ENCODE measurements around the gene ANKRD10.
"Not testable (repeated sequence)": the region's sequence is repeated elsewhere in the genome, so short reads cannot be mapped to it uniquely, and the experiment has no call there.

The ANKRD10 gene

DNA sequence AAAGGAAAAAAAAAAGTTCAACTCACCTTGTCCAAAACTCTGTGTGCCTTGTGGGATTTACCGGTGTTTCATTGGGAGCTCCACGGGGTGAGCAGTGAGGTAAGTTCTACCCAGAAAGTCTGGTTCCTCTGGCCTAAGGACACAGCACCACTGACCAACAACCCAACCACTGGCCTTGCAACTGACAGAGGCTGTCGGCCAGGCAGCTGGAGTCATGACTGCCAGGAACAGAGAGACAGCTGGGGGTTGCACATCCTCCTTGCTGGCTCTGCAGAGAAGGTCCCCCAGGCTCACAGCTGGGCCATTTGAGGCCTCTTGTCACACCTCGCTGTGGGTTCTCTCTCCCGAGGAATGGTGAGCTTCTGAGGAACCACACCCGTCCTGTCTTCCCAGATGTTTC is 59.5 kb downstream of the ANKRD10 start:
- H3K4me3 Mint-ChIP-seq, result no peak overlapping the region
- peaks cover 12% of the 10 kb centered on the region for H3K9me3 Mint-ChIP-seq
- no peak overlapping the region for H3K27ac Mint-ChIP-seq
- H3K27me3 Mint-ChIP-seq, result peaks cover 5% of the 10 kb centered on the region
- H3K4me1 Mint-ChIP-seq, result peaks cover 19% of the 10 kb centered on the region
- H3K36me3 Mint-ChIP-seq (ENCODE audit: low read depth), result peaks cover 8% of the 10 kb centered on the region
- DNase-seq, result no peak
- no peak for ATAC-seq

DNA sequence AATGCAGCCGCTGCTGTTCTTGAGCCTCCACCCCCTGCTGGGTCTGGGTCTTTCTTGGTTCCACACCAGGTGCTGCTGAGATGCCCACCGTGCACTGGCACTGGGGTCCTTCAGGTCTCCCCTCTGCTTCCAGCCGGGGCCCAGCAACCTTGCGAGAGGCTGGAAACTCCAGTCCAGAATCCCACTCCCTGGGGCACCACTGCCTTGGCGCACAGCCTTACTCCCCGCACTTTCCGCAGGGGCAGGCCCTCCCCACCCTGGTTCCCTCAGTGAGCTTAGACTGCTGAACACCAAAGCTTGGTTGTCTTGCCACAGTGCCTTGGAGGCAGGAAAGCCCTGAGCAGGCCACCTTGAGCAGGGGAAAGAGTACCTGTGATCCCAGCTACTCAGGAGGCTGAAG is 60.0 kb downstream of the ANKRD10 start:
- Mint-ChIP-seq H3K4me3 (no peak overlapping the region), H3K27ac (no peak overlapping the region), H3K36me3 (ENCODE audit: low read depth) (peaks cover 8% of the 10 kb centered on the region), H3K4me1 (peaks cover 19% of the 10 kb centered on the region), H3K9me3 (peaks cover 12% of the 10 kb centered on the region), H3K27me3 (peaks cover 8% of the 10 kb centered on the region)
- no peak for DNase-seq
- ATAC-seq, result no peak

DNA sequence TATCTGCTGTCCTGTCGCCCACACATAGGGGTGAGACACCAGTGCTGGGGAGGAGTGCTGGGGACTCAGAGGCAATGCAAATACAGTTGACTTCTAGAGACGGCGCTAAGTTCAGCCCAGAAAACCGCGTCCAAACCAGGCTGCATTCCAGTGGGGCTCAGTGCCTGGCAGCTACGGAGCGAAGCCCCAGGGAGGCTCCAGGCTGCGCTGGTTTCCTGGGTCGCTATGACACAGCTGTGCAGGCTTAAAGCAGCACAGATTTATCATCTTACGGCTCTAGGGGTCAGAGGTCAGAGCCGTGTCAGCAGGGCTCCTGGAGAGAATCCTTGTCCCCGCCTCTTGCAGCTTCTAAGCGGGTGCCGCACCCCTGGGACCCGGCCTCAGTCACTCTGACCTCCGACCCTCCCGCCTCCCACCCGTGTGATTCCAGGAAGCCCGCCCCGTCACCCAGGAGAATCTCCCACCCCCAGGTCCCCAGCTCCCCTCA is 61.6 kb downstream of the ANKRD10 start:
- H3K4me3 Mint-ChIP-seq, result no peak overlapping the region
- ATAC-seq (no peak), DNase-seq (no peak)
- no peak overlapping the region for H3K27ac Mint-ChIP-seq
- peaks cover 12% of the 10 kb centered on the region for H3K9me3 Mint-ChIP-seq
- peaks cover 8% of the 10 kb centered on the region for H3K36me3 Mint-ChIP-seq (ENCODE audit: low read depth)
- peaks cover 18% of the 10 kb centered on the region for H3K4me1 Mint-ChIP-seq
- peaks cover 11% of the 10 kb centered on the region for H3K27me3 Mint-ChIP-seq

- Mint-ChIP-seq H3K4me3 (no peak overlapping the region), H3K4me1 (no peaks in the 10 kb centered on the region), H3K27me3 (peaks cover 16% of the 10 kb centered on the region), H3K9me3 (peaks cover 2% of the 10 kb centered on the region), H3K27ac (no peak overlapping the region), H3K36me3 (ENCODE audit: low read depth) (no peaks in the 10 kb centered on the region)
- DNase-seq (no peak), ATAC-seq (no peak)
These were observed 64.0 kb downstream of the ANKRD10 start for GRCh38 chr13:110850840-110851239.

GRCh38 chr13:110850006-110850405 is 64.9 kb downstream of the ANKRD10 start:
- Mint-ChIP-seq H3K27me3 (peaks cover 18% of the 10 kb centered on the region), H3K36me3 (ENCODE audit: low read depth) (no peaks in the 10 kb centered on the region), H3K4me1 (no peaks in the 10 kb centered on the region), H3K9me3 (no peaks in the 10 kb centered on the region), H3K27ac (no peak overlapping the region), H3K4me3 (no peak overlapping the region)
- no peak for ATAC-seq
- no peak for DNase-seq

GRCh38 chr13:110845520-110845919 is 69.3 kb downstream of the ANKRD10 start:
- ATAC-seq (no peak), DNase-seq (no peak)
- H3K36me3 Mint-ChIP-seq (ENCODE audit: low read depth), result peaks cover 5% of the 10 kb centered on the region
- H3K27ac Mint-ChIP-seq, result no peak overlapping the region
- H3K4me1 Mint-ChIP-seq, result no peaks in the 10 kb centered on the region
- peaks cover 27% of the 10 kb centered on the region for H3K27me3 Mint-ChIP-seq
- H3K9me3 Mint-ChIP-seq, result no peaks in the 10 kb centered on the region
- no peak overlapping the region for H3K4me3 Mint-ChIP-seq

- DNase-seq, result no peak
- no peaks in the 10 kb centered on the region for H3K9me3 Mint-ChIP-seq
These were observed 73.0 kb downstream of the ANKRD10 start for GRCh38 chr13:110841846-110842245.

GRCh38 chr13:110841406-110841805 is 73.5 kb downstream of the ANKRD10 start:
- no peak for DNase-seq
- Mint-ChIP-seq H3K9me3 (no peaks in the 10 kb centered on the region), H3K27me3 (peaks cover 23% of the 10 kb centered on the region), H3K4me1 (no peaks in the 10 kb centered on the region), H3K36me3 (ENCODE audit: low read depth) (peaks cover 5% of the 10 kb centered on the region), H3K27ac (no peak overlapping the region), H3K4me3 (no peak overlapping the region)
- no peak for ATAC-seq

More at GRCh38 chr13:110841846-110842245, 73.0 kb downstream of the ANKRD10 start:
- peaks cover 5% of the 10 kb centered on the region for H3K36me3 Mint-ChIP-seq (ENCODE audit: low read depth)
- no peak overlapping the region for H3K27ac Mint-ChIP-seq
- H3K4me1 Mint-ChIP-seq, result no peaks in the 10 kb centered on the region
- peaks cover 23% of the 10 kb centered on the region for H3K27me3 Mint-ChIP-seq
- no peak for ATAC-seq
- no peak overlapping the region for H3K4me3 Mint-ChIP-seq

- Mint-ChIP-seq H3K27ac (no peak overlapping the region), H3K4me1 (no peaks in the 10 kb centered on the region), H3K27me3 (peaks cover 15% of the 10 kb centered on the region), H3K4me3 (no peak overlapping the region), H3K9me3 (no peaks in the 10 kb centered on the region), H3K36me3 (ENCODE audit: low read depth) (peaks cover 5% of the 10 kb centered on the region)
- no peak for DNase-seq
- ATAC-seq, result no peak
These were observed 75.9 kb downstream of the ANKRD10 start for GRCh38 chr13:110838867-110839538.

DNA sequence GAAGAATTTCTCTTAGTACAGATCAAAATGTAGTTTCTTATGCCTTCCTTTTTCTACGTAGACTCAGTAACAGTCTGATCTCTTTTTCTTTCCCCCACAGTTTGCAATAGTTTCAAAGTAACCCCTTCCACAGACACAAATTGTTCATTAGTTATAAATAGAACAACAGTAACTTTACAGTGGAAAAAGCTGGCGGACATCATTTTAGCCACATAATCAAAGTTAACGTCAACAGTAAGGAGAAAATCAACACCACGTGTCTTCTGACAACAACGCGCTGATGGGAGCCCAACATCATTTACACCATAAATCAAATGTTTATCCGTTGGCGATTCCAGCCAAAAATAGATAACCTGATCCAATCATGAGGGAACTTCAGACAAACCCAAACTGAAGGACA is 76.8 kb downstream of the ANKRD10 start:
- Mint-ChIP-seq H3K36me3 (ENCODE audit: low read depth) (peaks cover 5% of the 10 kb centered on the region), H3K4me1 (no peaks in the 10 kb centered on the region), H3K27me3 (peaks cover 10% of the 10 kb centered on the region), H3K9me3 (no peaks in the 10 kb centered on the region), H3K27ac (no peak overlapping the region), H3K4me3 (no peak overlapping the region)
- DNase-seq, result no peak
- no peak for ATAC-seq

DNA sequence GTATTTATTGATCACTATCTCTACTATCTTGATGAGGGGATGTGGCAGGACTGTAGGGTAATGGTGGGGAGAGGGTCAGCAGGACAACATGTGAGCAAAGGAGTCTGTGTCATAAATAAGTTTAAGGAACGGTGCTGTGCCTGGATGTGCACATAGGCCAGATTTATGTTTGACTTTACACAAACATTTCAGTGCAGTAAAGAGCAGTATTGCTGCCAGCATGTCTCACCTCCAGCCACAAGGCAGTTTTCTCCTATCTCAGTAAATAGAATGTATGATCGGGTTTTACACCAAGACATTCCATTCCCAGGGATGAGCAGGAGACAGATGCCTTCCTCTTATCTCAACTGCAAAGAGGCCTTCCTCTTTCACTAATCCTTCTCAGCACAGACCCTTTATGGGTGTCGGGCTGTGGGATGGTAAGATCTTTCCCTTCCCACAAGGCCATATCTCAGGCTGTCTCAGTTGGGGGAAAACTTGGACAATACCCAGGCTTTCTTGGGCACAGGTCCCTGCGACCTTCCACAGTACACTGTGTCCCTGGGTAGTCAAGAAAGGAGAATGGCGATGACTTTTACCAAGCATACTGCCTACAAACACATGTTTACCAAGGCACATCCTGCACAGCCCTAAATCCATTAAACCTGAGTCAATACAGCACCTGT is 77.3 kb downstream of the ANKRD10 start:
- H3K27ac Mint-ChIP-seq; H3K9me3 Mint-ChIP-seq; H3K4me3 Mint-ChIP-seq; H3K36me3 Mint-ChIP-seq (ENCODE audit: low read depth); H3K27me3 Mint-ChIP-seq; H3K4me1 Mint-ChIP-seq; DNase-seq; ATAC-seq: not testable (repeated sequence)

DNA sequence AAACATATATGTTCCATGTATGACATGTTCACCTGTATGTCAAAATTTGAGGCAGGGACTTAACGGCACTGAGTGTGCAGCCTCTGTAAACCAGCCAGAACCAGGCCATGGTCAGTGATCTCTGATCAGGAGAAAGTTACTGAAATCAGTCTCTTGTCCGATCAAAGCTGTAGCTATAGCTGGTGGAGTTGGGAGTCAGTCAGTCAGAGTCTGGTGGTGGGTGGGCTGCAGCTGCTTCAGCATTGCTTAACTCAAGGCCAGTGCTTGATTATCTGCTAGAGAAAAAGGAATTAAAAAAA is 78.3 kb downstream of the ANKRD10 start:
- Mint-ChIP-seq H3K36me3 (ENCODE audit: low read depth) (peaks cover 3% of the 10 kb centered on the region), H3K4me3 (no peak overlapping the region), H3K27me3 (peaks cover 5% of the 10 kb centered on the region), H3K4me1 (no peaks in the 10 kb centered on the region), H3K9me3 (no peaks in the 10 kb centered on the region), H3K27ac (no peak overlapping the region)
- DNase-seq, result no peak
- ATAC-seq, result no peak

DNA sequence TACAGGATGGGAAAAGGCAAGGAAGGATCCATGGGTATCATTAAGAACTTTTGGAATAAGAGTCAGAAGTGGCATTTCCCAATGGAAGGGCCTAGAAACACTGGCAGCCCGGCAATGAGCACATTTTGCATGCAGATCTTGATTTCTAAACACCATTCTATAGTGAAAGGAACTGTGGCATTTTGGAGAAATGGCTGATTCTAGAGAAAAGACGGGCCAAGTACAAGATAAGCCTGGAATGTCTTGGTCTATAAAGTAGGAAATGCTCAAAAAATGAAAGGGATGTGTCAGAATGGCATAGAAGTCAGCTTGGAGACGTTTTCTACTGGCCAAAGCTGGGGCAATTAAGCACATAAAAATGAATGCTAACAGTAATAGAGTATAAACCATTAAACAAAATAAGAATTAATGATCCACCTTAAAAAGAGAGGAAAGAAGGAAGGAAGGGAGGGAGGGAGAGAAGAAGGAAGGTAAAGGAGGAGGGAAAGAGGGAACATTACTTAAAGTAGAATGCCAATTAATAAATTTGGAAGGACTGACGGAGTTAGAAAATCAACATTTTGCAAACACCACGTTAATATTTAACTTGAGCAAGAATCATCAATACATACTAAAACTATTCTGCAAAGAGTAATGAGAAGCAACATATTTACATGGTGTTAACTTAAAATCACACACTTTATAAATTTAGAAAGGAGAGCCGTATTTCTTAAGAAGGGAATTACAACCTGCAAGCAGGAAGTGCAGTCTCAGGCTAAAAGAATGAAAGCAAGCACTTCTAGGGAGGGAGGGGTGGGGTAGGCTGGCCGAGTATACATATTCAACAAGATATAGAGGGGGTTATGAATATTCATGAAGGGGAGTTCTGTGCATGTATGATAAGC is 78.9 kb downstream of the ANKRD10 start:
- Mint-ChIP-seq H3K9me3 (no peaks in the 10 kb centered on the region), H3K4me3 (no peak overlapping the region), H3K36me3 (ENCODE audit: low read depth) (no peaks in the 10 kb centered on the region), H3K27me3 (peaks cover 4% of the 10 kb centered on the region), H3K4me1 (no peaks in the 10 kb centered on the region), H3K27ac (no peak overlapping the region)
- DNase-seq (no peak), ATAC-seq (no peak)

DNA sequence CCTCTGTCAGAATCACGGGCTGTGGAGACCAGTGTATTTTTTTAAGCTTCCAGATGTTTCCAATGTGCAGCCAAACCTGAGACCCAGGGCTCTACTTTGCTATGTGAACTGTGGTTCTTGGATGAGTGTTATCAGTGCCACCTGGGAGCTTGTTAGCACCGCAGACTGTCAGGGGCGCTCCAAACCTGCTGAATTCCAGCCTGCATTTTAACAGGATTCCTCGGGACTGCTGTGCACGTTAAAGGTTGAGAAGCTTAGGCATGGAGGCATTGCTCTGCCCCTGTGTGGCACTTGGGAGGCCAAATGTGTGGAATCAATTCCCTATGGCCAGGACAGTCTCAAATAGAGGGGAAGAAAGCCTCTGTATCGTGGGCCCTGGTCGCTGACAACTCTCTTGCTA is 80.3 kb downstream of the ANKRD10 start:
- no peaks in the 10 kb centered on the region for H3K36me3 Mint-ChIP-seq (ENCODE audit: low read depth)
- peaks cover 2% of the 10 kb centered on the region for H3K27me3 Mint-ChIP-seq
- H3K4me1 Mint-ChIP-seq, result no peaks in the 10 kb centered on the region
- no peak overlapping the region for H3K4me3 Mint-ChIP-seq
- no peak for ATAC-seq
- H3K9me3 Mint-ChIP-seq, result no peaks in the 10 kb centered on the region
- no peak overlapping the region for H3K27ac Mint-ChIP-seq
- DNase-seq, result no peak

- no peaks in the 10 kb centered on the region for H3K4me1 Mint-ChIP-seq
- DNase-seq (no peak), ATAC-seq (no peak)
- H3K27ac Mint-ChIP-seq, result no peak overlapping the region
- H3K9me3 Mint-ChIP-seq, result no peaks in the 10 kb centered on the region
- H3K36me3 Mint-ChIP-seq (ENCODE audit: low read depth), result no peaks in the 10 kb centered on the region
- no peak overlapping the region for H3K4me3 Mint-ChIP-seq
- H3K27me3 Mint-ChIP-seq, result peaks cover 2% of the 10 kb centered on the region
These were observed 82.3 kb downstream of the ANKRD10 start for GRCh38 chr13:110832531-110832930.
